ENCODE data around the gene KNDC1. TPM values are rescaled to one million over a fixed set of nuclear protein-coding genes. Genes with fewer than 3 reads are reported as not detected.

Gene KNDC1
- total RNA-seq, 1 donor from 2014 or later: 0.12 TPM

DNA sequence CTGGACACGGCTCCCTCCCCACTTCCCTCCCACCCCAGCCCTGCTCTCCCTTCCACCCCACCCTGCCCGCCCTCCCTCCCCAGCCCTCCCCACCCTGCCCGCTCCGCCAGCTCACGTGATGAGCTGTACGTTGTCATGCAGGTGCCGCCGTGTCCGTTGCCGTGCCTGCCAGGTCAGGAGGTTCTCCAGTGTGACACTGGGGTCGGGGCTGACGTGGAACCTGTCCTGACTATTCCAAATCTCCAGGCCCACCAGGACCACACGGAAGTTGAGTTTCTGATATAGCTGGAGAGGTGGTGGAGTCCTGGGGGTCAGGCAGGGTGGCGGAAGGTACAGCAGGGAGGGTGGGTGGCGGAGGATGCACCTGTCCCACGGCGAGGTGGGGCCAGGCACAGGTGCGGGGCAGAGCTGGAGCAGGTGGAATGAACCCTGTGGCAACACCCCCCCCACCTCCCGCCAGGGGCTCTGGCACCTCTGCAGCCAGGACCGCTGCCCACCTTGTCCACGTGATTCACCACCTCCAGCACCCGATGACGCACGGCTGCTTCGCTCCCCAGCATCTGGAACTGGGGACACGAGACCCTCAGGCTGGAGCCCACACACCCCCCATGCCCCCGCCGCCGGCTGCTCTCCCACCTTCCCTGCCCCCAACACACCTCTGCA, 112.4 kb downstream of the KNDC1 start:
- intact Hi-C loops (cut with micrococcal nuclease): loop anchor here (10.0 kb wide), 1 partner anchor 308 kb away; no protein-coding TSS in a partner anchor

DNA sequence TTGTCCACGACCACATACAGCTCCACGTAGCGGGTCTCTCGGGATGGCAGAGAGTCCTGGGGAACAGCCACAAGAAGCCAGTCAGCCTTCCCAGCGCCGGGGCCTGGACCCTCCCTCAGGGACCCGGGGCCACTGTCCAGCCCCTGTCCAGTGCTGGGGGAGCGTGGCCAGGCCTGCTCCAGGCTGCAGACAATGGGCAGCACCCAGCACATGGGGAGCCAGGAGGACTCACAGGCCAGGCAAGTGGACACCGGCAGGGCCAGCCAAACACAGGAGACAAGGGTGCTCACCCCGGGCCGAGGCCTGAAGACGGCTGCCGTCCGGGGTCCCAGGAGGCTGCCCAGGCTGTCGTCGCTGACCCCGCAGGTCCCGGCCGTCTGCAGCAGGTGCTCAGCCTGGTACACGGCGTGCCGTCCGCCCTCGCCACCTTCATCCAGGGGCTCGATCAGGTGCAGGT, 113.0 kb downstream of the KNDC1 start:
- intact Hi-C loops (cut with micrococcal nuclease): loop anchor here (10.0 kb wide), 1 partner anchor 308 kb away; no protein-coding TSS in a partner anchor

DNA sequence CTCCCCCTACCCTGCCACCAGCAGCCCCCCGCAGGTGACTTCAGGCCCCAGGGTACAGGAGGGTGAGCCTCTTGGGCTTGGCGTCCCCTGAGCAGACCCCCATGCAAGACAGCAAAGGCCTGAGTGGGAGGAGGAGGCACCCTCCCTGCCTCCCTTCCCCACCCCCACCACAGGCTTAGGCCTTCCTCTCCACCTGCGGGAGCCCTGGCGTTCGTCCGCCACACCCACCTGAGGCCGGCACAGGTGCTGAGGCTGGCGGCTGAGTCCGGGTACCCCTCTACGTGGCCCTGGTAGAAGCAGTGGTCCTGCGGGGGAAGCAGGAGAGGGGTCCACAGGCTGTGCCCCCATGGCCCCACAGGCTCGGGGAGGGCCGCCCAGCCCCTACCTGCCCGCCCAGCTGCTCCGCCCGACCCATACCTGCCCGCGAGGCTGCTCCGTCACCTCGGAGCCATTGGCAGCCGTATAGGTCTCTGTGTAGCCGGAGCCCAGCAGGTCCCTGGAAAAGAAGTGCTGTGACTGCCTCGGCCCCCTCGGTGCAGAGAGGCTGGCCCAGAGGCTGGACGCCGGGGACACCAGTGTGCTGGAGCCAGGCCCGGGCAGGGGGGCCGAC, 113.6 kb downstream of the KNDC1 start:
- intact Hi-C loops (cut with micrococcal nuclease): loop anchor here (2.0 to 10.0 kb wide), 2 partner anchors 15 to 309 kb away; no protein-coding TSS in a partner anchor

GRCh38 chr10:133274751-133275683, 115.0 kb downstream of the KNDC1 start:
- intact Hi-C loops (cut with micrococcal nuclease): loop anchor here (1.0 to 10.0 kb wide), 5 partner anchors 13 to 310 kb away; no protein-coding TSS in a partner anchor

- intact Hi-C loops (cut with micrococcal nuclease): loop anchor here (1.0 to 10.0 kb wide), 7 partner anchors 13 to 311 kb away; partner anchors contain the start of gene ECHS1
These were observed 115.7 kb downstream of the KNDC1 start for GRCh38 chr10:133275684-133276092.

Other genes with a start within 250 kb of the KNDC1 start
- not detected in 2 replicates for gene CFAP46, start 217.6 kb upstream of the KNDC1 start, total RNA-seq
- not detected in 2 replicates for gene ADGRA1, start 72.3 kb upstream of the KNDC1 start, total RNA-seq
- not detected in 2 replicates for gene UTF1, start 70.0 kb downstream of the KNDC1 start, total RNA-seq
- gene VENTX, start 77.6 kb downstream of the KNDC1 start, total RNA-seq: not detected in 2 replicates
- 290 and 302 TPM in 2 replicates for gene ADAM8, start 116.6 kb downstream of the KNDC1 start, total RNA-seq
- 59.2 and 61.6 TPM in 2 replicates for gene TUBGCP2, start 148.7 kb downstream of the KNDC1 start, total RNA-seq
- 53.4 and 55.6 TPM in 2 replicates for gene ZNF511, start 148.7 kb downstream of the KNDC1 start, total RNA-seq
- gene CALY, start 176.7 kb downstream of the KNDC1 start, total RNA-seq: 0.44 TPM in 1 of 2 replicates, not detected in the other
- gene PRAP1, start 187.2 kb downstream of the KNDC1 start, total RNA-seq: not detected in 2 replicates
- gene FUOM, start 197.8 kb downstream of the KNDC1 start, total RNA-seq: 14.2 and 17.0 TPM in 2 replicates
- gene ECHS1, start 213.1 kb downstream of the KNDC1 start, total RNA-seq: 37.6 and 40.4 TPM in 2 replicates
- 4.5 and 6.2 TPM in 2 replicates for gene PAOX, start 219.0 kb downstream of the KNDC1 start, total RNA-seq
- 51.7 and 56.0 TPM in 2 replicates for gene MTG1, start 233.9 kb downstream of the KNDC1 start, total RNA-seq